Keratinocyte (primary cell): ENCODE results near the gene WNT7A. TPM values are rescaled to one million over a fixed set of nuclear protein-coding genes. Genes with fewer than 3 reads are reported as not detected.

Experiments
- DNase-seq: peaks from one replicate; pipeline ENCODE4 v3.0.0-alpha.2; 2011; ENCODE audit warnings: low read depth, missing footprints, low spot score
- FAIRE-seq: peaks from 2 replicates; lab custom pipeline; 2011; peaks lifted over from hg19 to GRCh38; lab: Jason Lieb, UNC
- H2AFZ ChIP-seq: 2 replicates; pipeline ENCODE4 v1.6.0; 2012; ENCODE audit warnings: low read length, control low read depth, inconsistent platforms; ENCODE audit not compliant: control insufficient read depth
- H3K27ac ChIP-seq: 2 replicates; pipeline ENCODE4 v1.5.1; 2011; ENCODE audit warnings: low read length; ENCODE audit not compliant: control insufficient read depth, insufficient read depth
- H3K27me3 ChIP-seq: 3 replicates; pipeline ENCODE4 v1.6.0; 2011; ENCODE audit warnings: low read length; ENCODE audit not compliant: control insufficient read depth, insufficient read depth; ENCODE audit errors: extremely low read depth
- H3K36me3 ChIP-seq, 2 experiments: 2 replicates in 1 of 2; 3 replicates in 1 of 2; pipeline ENCODE4 v1.5.1; 2011; ENCODE audit warnings: low read length in 2 of 2, mild to moderate bottlenecking in 1 of 2; ENCODE audit not compliant: control insufficient read depth in 2 of 2, insufficient read depth in 2 of 2; ENCODE audit errors: extremely low read depth in 1 of 2
- H3K4me1 ChIP-seq: 3 replicates; pipeline ENCODE4 v1.5.1; 2011; ENCODE audit warnings: low read length; ENCODE audit not compliant: control insufficient read depth, insufficient read depth; ENCODE audit errors: extremely low read depth
- H3K4me2 ChIP-seq: 3 replicates; pipeline ENCODE4 v1.6.0; 2011; ENCODE audit warnings: low read depth, low read length; ENCODE audit not compliant: control insufficient read depth, insufficient read depth; ENCODE audit errors: extremely low read depth
- H3K4me3 ChIP-seq, 3 experiments: fragments of 200-600 bp in 1 of 3; sonication (generic) in 1 of 3; 2 replicates in 2 of 3; 3 replicates in 1 of 3; pipeline ENCODE4 v1.5.1; 2011 to 2016; ENCODE audit warnings: low read length in 3 of 3, mild to moderate bottlenecking in 3 of 3, control low read depth in 2 of 3, inconsistent platforms in 1 of 3, low read depth in 1 of 3, mixed read lengths in 1 of 3, mixed run types in 1 of 3, moderate library complexity in 1 of 3; ENCODE audit not compliant: control insufficient read depth in 2 of 3, insufficient read depth in 2 of 3; ENCODE audit errors: extremely low read depth in 1 of 3
- H3K79me2 ChIP-seq: 2 replicates; pipeline ENCODE4 v1.6.0; 2012; ENCODE audit warnings: low read length; ENCODE audit not compliant: control insufficient read depth, insufficient read depth
- H3K9ac ChIP-seq: 3 replicates; pipeline ENCODE4 v1.6.0; 2011; ENCODE audit warnings: low read length; ENCODE audit not compliant: control insufficient read depth, insufficient read depth; ENCODE audit errors: extremely low read depth
- H3K9me1 ChIP-seq: 3 replicates; pipeline ENCODE4 v1.6.0; 2011; ENCODE audit warnings: low read length; ENCODE audit not compliant: control insufficient read depth, insufficient read depth; ENCODE audit errors: extremely low read depth
- H3K9me3 ChIP-seq: 2 replicates; pipeline ENCODE4 v1.5.1; 2012; ENCODE audit warnings: low read depth, low read length; ENCODE audit not compliant: control insufficient read depth
- H4K20me1 ChIP-seq: 3 replicates; pipeline ENCODE4 v1.6.0; 2011; ENCODE audit warnings: low read length; ENCODE audit not compliant: control insufficient read depth, insufficient read depth; ENCODE audit errors: extremely low read depth
- CTCF ChIP-seq, 3 experiments: IDR thresholded peaks in 1 of 3; conservative IDR thresholded peaks in 1 of 3; optimal IDR thresholded peaks in 1 of 3; 2 replicates in 2 of 3; 3 replicates in 1 of 3; pipeline versions ENCODE3 to v1.5.1; 2011; ENCODE audit warnings: low read length in 3 of 3, mild to moderate bottlenecking in 3 of 3, moderate library complexity in 2 of 3, control low read depth in 1 of 3, inconsistent platforms in 1 of 3; ENCODE audit not compliant: insufficient read depth in 2 of 3; ENCODE audit errors: extremely low read depth in 1 of 3
- EZH2 ChIP-seq: IDR thresholded peaks from one replicate; pipeline ENCODE4 v1.6.1; 2012; ENCODE audit warnings: inconsistent platforms, mild to moderate bottlenecking, low read length, moderate library complexity
- dilution Hi-C: fragments of 300-500 bp; cut with MboI; formaldehyde crosslinking; loops from one replicate; pipeline ENCODE4 v1.7.0; 2020; ENCODE audit warnings: low sequenced_read_pairs; ENCODE audit not compliant: extremely low pct_ligation_motif_present
- polyA plus RNA-seq, 5 experiments: library from polyadenylated mRNA; depleted of rRNA in 3 of 5; stranded (reverse) in 3 of 5; stranded (forward) in 1 of 5; unstranded in 1 of 5; fragments of >200 nt; gene quantifications; 1 replicate in 1 of 5; 2 replicates in 3 of 5; 3 replicates in 1 of 5; pipeline versions ENCODE4 v1.2.1 to v1.2.3, GENCODE V29; 2011 to 2012; ENCODE audit warnings: missing spikeins in 2 of 5, low read depth in 1 of 5, low replicate concordance in 1 of 5

The WNT7A gene
- polyA plus RNA-seq, 1 donor (not counting 4 experiments of a cell fraction or from before 2014, with no cell fraction given): 20.3 TPM

DNA sequence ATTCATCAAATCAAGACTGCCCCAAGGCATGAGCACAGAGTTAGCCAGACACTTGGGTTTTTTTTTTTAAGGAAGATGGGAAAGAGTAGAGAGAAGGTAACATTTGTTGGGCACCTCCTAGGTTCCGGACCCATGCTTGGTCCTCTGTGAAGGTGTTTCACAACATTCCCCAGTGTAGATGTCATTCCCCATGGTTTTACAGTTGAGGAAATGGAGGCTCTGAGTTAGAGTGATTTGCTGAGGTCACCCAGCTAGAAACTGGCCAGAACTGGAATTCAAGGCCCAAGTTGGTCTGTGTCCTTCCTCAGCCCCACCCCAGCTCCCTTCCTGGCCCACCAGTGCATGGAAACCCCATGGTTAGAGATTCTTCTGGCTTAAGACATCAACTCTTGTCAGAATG is 19.9 kb downstream of the WNT7A start:
- Histone ChIP-seq H3K4me1 (peaks cover 38% of the 10 kb centered on the region), H3K9ac (no peak overlapping the region), H4K20me1 (no peaks in the 10 kb centered on the region), H3K9me3 (no peaks in the 10 kb centered on the region), H3K9me1 (no peaks in the 10 kb centered on the region), H3K4me3 (no peak overlapping the region), H3K27me3 (no peaks in the 10 kb centered on the region), H3K79me2 (peaks cover 75% of the 10 kb centered on the region), H3K4me2 (no peak overlapping the region), H2AFZ (no peak overlapping the region), H3K36me3 (peaks cover 30 to 61% of the 10 kb centered on the region in 2 experiments), H3K27ac (peak overlapping the region; percentile 19)
- peak; percentile 51 for FAIRE-seq
- TF ChIP-seq CTCF (optimal IDR thresholded peaks at IDR 0.05 in 1 of 3, IDR thresholded peaks at IDR 0.05 in 1 of 3, conservative IDR thresholded peaks at IDR 0.05 in 1 of 3; ENCODE audit: extremely low read depth in 1 of 3, insufficient read depth in 2 of 3, low read length in 3 of 3): no peak
- no peak for TF ChIP-seq EZH2
- dilution Hi-C loops: no loop called here
- no peak for DNase-seq

DNA sequence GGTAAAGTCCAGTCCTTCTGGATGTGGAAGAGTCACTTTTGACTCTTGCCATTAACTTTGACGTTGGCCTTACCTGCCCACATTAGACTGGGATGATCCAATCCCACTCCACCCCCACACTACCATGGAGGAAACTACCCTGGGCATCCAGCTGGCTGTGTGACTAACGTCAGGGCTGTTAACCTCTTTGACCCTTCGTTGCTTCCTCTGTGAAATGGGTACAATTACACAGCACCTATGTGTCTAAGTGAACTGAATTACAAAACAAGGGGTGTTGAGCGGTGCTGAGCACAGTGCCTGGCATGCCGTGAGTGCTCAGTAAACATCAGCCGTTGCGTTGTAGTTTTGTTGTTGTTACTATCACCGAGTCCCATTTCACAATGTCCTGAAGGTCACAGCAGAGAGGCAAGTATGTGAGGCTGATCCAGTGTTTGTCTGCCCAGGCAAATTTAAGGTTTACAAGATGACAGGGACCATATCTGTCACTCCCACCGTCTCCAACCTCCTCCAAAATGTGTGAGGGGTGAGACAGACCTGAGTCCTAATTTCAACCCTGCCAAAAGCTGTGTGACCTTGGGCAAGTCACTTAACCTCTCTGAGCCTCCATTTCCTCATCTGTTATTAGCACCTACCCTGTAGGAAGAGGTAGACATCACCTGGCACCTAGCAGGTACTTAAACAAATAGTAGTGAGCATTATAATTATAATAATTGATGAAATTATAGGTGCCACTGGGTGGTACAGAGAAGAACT is 20.9 kb downstream of the WNT7A start:
- Histone ChIP-seq H3K27me3 (no peaks in the 10 kb centered on the region), H4K20me1 (no peaks in the 10 kb centered on the region), H3K36me3 (peaks cover 25 to 67% of the 10 kb centered on the region in 2 experiments), H3K27ac (peak overlapping the region; percentile 73), H3K4me2 (no peak overlapping the region), H3K4me3 (no peak overlapping the region), H3K79me2 (peaks cover 68% of the 10 kb centered on the region), H3K9me3 (no peaks in the 10 kb centered on the region), H3K9me1 (no peaks in the 10 kb centered on the region), H2AFZ (no peak overlapping the region), H3K4me1 (peaks cover 49% of the 10 kb centered on the region), H3K9ac (peak overlapping the region; percentile 58)
- dilution Hi-C loops: no loop called here
- peak; percentile 72 for FAIRE-seq
- TF ChIP-seq EZH2 (no peak), CTCF (optimal IDR thresholded peaks at IDR 0.05 in 1 of 3, IDR thresholded peaks at IDR 0.05 in 1 of 3, conservative IDR thresholded peaks at IDR 0.05 in 1 of 3; ENCODE audit: extremely low read depth in 1 of 3, insufficient read depth in 2 of 3, low read length in 3 of 3) (no peak)
- no peak for DNase-seq
